Adrenal gland (tissue), 5 donors: ENCODE data around the gene MYT1.

Experiments used
- POLR2A ChIP-seq, 2 donors: fragments of 450-650 bp; IDR thresholded peaks; one replicate each; pipeline ENCODE4 v1.6.1; 2017; ENCODE audit warnings: antibody characterized with exemption in 2 of 2, mild to moderate bottlenecking in 2 of 2, moderate library complexity in 1 of 2
- TF ChIP-seq, protein P1 (sequence below), 6 experiments: fragments of 450-650 bp in 4 of 6; fragments of 200-600 bp in 2 of 6; sonication (generic) in 1 of 6; IDR thresholded peaks; 1 replicate in 5 of 6; 2 replicates in 1 of 6; pipeline versions ENCODE4 v1.5.1 to v1.8.0; 2016 to 2021; ENCODE audit warnings: antibody characterized with exemption in 6 of 6, mild to moderate bottlenecking in 2 of 6, moderate library complexity in 1 of 6
- donor health status: DM: no; HTN: no; CAD: no.

GRCh38 chr20:64130876-64131275, 33.4 kb upstream of the MYT1 start:
- TF ChIP-seq, protein P1, sequence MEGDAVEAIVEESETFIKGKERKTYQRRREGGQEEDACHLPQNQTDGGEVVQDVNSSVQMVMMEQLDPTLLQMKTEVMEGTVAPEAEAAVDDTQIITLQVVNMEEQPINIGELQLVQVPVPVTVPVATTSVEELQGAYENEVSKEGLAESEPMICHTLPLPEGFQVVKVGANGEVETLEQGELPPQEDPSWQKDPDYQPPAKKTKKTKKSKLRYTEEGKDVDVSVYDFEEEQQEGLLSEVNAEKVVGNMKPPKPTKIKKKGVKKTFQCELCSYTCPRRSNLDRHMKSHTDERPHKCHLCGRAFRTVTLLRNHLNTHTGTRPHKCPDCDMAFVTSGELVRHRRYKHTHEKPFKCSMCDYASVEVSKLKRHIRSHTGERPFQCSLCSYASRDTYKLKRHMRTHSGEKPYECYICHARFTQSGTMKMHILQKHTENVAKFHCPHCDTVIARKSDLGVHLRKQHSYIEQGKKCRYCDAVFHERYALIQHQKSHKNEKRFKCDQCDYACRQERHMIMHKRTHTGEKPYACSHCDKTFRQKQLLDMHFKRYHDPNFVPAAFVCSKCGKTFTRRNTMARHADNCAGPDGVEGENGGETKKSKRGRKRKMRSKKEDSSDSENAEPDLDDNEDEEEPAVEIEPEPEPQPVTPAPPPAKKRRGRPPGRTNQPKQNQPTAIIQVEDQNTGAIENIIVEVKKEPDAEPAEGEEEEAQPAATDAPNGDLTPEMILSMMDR (IDR thresholded peaks at IDR 0.05), result no peak
- TF ChIP-seq POLR2A (IDR thresholded peaks at IDR 0.05), result no peak
